ENCODE measurements around the gene CMSS1.

The CMSS1 gene

DNA sequence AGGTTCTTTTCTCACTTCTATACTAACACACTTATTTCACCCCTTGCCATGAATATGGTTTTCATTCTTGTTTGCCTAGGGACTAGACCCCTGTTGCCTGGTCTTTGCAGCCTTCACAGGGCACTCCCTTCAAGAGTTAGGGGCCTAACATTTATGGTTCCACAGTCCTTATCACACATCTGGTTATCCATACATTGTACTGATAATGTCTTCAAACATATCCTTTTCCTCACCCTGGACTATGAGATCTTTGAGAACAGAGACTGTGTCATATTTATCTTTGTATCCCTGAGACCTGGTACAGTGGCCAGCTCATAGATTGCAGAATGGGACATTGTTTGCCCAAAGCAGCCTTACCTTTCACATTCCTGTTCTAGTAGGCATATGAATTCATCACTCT, 106.2 kb downstream of the CMSS1 start:
- H3K27me3 Mint-ChIP-seq = no peaks in the 10 kb centered on the region
- H3K9me3 Mint-ChIP-seq = peaks cover 3% of the 10 kb centered on the region in 2 donors
- DNase-seq (no peak), ATAC-seq (replicated peaks) (no peak)
- H3K4me3 Mint-ChIP-seq = no peak overlapping the region
- peaks cover 12 to 14% of the 10 kb centered on the region in 2 donors for H3K4me1 Mint-ChIP-seq
- H3K36me3 Mint-ChIP-seq = peaks cover 6 to 20% of the 10 kb centered on the region in 2 donors
- H3K27ac Mint-ChIP-seq = no peak overlapping the region

DNA sequence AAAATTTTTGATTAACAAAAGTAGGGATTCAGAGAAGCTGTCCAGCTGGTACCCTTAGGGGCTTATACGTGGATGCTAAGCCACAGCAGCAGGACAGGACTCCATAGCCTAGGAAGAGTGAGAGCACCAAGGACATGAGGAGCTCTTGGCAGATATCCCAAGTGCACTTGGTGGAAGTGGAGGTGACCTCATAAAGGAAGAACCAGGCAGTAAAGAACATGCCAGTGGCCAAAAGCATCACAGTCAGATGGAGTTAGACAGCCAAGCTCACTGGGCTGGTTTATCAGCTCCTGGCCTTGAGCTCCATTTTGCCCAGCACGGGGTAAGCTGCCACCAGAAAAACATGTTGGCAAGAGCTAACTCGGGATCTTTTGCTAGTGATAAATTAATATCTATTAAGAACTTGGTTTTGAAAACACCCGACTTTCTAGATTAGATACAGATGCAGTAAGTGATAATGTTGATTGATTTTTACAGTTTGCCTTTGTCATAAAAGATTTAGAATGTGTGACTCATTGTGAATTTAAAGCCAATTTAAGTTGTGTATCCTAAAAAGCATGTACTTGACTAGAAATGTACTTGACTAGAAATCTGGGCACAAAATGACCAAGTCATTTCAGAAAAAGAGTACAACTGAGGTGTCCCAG, 108.0 kb downstream of the CMSS1 start:
- DNase-seq (no peak), ATAC-seq (replicated peaks) (no peak)
- Mint-ChIP-seq H3K4me3 (no peak overlapping the region), H3K27me3 (no peaks in the 10 kb centered on the region), H3K36me3 (peaks cover 6 to 20% of the 10 kb centered on the region in 2 donors), H3K9me3 (peaks cover 3% of the 10 kb centered on the region in 2 donors), H3K27ac (no peak overlapping the region), H3K4me1 (peaks cover 13 to 15% of the 10 kb centered on the region in 2 donors)

DNA sequence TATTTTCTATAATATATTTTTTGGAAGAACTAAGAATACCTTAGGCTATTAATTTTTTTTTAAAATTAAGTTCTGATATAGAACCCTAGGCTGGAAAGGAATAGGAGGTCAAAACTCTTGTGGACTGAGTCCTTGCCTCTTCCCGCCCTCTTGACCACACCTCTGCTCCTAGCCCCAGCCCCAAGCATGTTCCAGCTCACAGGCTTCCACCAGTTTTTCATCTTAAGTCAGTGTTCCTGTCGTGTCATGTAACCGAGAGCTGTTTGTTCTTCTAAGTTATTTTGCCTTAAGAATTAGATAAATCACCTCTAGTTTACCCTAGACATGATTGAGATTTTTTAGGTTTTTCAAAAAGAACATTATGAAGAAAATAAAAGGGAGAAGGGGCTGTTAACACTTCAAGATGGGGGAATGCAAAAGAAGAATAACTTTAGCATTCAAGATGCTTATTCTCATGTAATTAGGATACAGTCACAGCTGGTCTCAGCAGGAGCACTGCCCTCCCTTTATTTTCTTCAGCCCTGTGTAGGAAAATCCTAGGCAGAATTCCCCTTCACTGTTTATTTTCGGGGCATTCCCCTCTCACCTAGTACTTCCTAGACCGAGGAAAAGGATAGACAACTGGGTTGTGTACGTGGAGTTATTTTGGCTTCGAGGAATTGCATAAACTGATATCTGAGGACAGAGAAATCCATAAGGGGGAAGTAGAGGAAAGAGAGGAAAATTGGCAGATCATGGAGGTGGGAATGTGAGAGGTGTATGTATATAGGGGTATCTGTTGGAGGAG, 110.2 kb downstream of the CMSS1 start:
- Mint-ChIP-seq H3K27me3 (no peaks in the 10 kb centered on the region), H3K9me3 (no peaks in the 10 kb centered on the region), H3K36me3 (peaks cover 3 to 18% of the 10 kb centered on the region in 2 donors), H3K4me1 (peaks cover 5 to 7% of the 10 kb centered on the region in 2 donors), H3K4me3 (no peak overlapping the region), H3K27ac (no peak overlapping the region)
- ATAC-seq (replicated peaks) (no peak), DNase-seq (no peak)

DNA sequence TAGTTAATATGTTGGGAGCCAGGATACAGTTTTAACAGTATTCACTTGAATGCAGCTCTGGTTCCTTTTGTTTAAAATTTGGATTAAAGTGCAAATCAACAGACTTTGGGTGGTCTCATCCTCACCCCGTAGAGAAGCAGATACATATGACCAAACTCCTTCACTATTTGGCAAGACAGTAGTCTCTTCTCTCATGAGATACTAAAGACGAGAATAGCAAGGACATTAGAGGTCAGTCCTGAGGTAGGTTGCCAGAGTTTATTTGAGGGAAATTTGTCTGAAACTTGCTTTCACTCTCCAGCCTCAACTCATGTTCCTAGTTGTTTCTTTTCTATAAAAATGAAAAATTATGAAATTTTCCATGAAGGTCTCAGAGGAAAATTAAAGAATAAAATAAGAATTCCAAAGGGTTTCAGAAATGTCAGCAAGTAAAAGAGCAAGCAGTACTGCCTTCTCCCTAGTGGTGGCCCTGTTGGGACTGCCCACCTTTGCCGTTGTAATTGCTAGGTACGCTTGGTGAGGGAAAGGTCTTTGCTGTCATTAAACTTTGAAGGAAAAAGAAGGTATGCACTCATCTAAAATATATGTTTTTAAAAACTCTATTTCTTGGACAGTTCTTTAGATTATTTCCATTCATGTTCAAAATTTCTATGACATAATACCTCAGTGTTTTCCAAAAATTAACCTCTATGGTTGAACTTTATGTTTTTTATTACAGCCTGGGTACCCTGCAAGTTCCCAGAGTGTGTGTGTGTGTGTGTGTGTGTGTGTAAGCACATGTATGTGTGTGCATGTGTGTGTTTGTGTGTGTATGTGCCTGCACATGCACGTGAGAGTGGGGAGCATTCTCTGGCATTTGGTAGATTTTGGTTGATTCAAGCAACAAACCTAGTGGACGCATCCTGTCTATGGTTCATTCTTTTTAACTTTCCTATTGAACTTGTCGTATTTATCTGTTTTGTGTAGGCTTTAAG, 111.4 kb downstream of the CMSS1 start:
- no peak for ATAC-seq (replicated peaks)
- Mint-ChIP-seq H3K4me1 (peaks cover 4 to 5% of the 10 kb centered on the region in 2 donors), H3K4me3 (no peak overlapping the region), H3K27ac (no peak overlapping the region), H3K36me3 (peaks cover 9 to 10% of the 10 kb centered on the region in 2 donors), H3K9me3 (no peaks in the 10 kb centered on the region), H3K27me3 (no peaks in the 10 kb centered on the region)
- DNase-seq = no peak

DNA sequence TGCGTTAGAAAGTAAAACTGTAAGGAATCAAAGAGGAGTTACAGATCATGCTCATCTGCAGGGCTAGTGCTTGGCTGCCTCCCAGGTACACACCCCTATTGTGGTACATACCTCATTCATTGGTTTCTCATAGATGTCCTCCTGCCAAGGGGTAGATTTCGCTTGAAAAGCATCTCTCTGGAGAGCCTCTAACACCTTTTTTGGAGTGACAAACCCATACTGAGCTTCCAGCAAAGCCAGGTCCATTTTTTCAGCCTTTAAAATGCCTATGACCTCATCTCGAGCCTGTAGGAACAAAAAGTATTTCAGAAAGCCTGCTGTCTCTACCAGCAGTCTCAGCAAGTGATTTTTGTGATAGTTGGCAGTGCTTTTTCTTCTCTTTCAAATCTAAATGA, 112.1 kb downstream of the CMSS1 start:
- H3K4me3 Mint-ChIP-seq = no peak overlapping the region
- DNase-seq = no peak
- peaks cover 4 to 5% of the 10 kb centered on the region in 2 donors for H3K4me1 Mint-ChIP-seq
- H3K27ac Mint-ChIP-seq = no peak overlapping the region
- H3K27me3 Mint-ChIP-seq = no peaks in the 10 kb centered on the region
- peaks cover 8 to 9% of the 10 kb centered on the region in 2 donors for H3K36me3 Mint-ChIP-seq
- H3K9me3 Mint-ChIP-seq = no peaks in the 10 kb centered on the region
- ATAC-seq (replicated peaks) = no peak

DNA sequence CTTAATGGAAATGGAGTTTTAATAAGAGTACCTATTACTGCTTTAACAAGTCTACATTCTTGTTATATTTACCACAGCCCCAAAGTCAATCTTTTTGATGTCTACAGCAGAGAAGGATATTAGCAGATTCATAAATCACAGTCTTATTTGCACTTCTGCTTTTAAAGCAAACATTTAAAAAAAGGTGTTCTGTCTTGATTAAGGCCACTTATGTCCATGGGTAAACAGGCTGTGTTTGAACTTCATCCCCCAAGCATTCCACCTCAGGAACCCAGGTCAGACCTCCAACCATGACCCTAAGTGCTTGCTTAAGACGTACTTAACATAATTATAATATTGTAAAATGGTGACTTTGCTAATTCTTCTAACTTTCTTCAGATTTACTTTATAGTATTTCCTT, 113.4 kb downstream of the CMSS1 start:
- Mint-ChIP-seq H3K4me1 (peaks cover 4 to 5% of the 10 kb centered on the region in 2 donors), H3K27ac (no peak overlapping the region), H3K27me3 (no peaks in the 10 kb centered on the region), H3K9me3 (no peaks in the 10 kb centered on the region), H3K4me3 (no peak overlapping the region), H3K36me3 (peaks cover 5 to 6% of the 10 kb centered on the region in 2 donors)
- no peak for DNase-seq
- no peak for ATAC-seq (replicated peaks)

DNA sequence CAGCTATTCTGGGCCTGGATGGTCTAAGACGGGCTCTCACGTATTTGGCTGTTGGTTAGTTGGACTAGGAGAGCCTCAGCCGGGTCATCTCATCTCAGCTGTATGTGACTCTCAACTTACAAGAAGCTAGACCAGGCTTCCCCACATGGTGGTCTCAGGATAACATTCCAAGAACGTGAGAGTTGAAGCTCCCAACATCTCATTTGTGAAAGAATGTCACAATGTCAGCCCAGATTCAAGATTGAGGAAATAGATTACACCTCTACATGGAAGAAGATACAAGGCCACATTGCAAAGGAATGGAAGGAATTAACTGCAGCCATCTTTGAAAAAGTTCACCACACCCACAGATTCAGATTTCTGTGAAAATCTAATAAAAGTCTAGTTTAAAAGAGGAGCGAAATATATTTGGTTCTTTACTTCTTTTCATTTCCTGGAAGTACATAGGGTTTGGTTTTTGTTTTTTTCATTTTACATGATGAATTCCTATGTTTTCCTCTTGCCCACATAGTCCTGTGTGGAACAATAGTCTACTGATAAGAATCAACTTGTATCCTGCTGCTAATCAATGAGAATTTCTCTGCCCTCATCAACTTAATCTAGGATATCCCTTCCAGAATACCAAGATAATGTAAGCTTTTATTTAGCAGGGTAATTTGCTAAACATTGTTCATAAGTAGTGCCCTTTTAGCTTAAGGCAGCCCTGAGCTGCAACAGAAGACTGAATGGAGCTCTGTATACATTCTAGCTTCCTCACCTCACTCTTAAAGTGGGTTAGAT, 116.5 kb downstream of the CMSS1 start:
- DNase-seq (no peak), ATAC-seq (replicated peaks) (no peak)
- H3K4me1 Mint-ChIP-seq = peaks cover 13 to 29% of the 10 kb centered on the region in 2 donors
- peaks cover 5 to 6% of the 10 kb centered on the region in 2 donors for H3K36me3 Mint-ChIP-seq
- no peak overlapping the region for H3K27ac Mint-ChIP-seq
- H3K4me3 Mint-ChIP-seq = no peak overlapping the region
- H3K27me3 Mint-ChIP-seq = no peaks in the 10 kb centered on the region
- H3K9me3 Mint-ChIP-seq = no peaks in the 10 kb centered on the region

DNA sequence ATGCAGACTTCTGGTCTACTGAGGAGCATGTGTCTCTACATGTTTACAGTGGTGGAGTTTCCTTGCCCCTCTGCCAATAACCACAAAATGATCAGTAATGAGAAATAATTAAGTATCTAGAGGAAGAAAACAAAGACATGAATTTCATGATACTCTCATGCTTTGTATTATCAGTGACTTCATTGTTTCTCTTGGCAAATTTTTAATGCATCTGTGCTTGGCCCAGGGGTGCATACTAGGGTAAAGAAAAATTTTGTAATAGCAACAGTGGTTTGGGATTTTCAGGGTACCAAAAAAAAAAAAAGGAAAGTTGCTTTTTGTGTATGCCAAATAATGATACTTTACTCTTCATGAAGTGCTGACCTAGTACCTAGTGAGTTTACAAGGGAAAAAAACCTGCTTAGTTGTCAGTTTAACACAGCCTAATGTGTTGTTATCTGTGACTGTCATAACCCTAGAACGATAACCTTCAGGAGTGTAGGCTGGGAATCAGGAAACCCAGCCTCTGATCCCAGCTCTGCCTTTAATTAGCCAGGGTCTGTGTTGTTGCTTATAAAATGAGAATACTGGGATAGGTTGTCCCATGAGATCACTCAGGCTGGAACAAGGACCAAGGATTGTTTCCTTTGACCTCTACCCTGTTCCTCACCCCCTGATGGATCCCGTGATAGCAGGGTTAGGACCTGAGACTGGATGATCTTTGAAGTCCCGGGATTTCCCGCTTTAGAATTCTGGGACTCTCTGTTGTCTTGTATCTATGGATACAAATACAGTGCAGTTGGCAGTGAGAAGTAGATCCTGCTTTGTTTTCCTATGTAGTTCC, 117.5 kb downstream of the CMSS1 start:
- DNase-seq (no peak), ATAC-seq (replicated peaks) (no peak)
- Mint-ChIP-seq H3K4me3 (no peak overlapping the region), H3K36me3 (peaks cover 6% of the 10 kb centered on the region in 2 donors), H3K9me3 (no peaks in the 10 kb centered on the region), H3K27ac (no peak overlapping the region), H3K4me1 (peaks cover 16 to 39% of the 10 kb centered on the region in 2 donors), H3K27me3 (no peaks in the 10 kb centered on the region)

DNA sequence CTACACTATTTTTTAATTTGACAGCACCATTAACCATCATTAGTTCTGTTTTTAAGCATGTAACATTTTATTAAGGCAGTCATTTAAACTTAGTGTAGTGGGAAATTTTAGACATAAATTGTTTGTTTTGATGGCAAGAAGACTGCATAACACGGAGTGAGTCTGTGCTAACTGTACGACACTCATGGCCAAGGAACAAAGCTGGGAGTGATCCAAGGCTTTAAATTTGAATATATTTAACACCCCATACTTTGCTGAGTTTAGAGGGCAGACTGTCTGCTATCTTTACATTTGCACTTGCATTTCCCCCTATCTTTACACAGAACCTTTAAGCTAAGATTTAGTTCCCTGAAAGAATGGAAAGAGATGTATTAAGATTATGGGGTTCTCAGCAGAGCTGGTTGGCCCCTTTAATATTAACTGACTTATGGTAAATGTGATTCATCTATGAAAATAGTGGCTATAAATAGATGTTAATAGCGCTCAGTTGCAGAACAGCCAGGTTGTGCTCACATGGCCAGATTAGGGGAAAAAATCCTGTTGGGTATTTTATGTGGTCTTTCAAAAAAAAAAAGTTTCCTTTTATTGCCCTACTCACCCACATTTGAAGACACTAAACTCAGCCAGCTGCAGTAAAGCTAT, 120.7 kb downstream of the CMSS1 start:
- Mint-ChIP-seq H3K27ac (peak overlapping the region; percentile 77), H3K27me3 (no peaks in the 10 kb centered on the region), H3K4me3 (peak overlapping the region; percentile 18 to 65), H3K36me3 (peaks cover 3 to 15% of the 10 kb centered on the region in 2 donors), H3K4me1 (peaks cover 15 to 41% of the 10 kb centered on the region in 2 donors), H3K9me3 (no peaks in the 10 kb centered on the region)
- DNase-seq (no peak), ATAC-seq (replicated peaks) (peak; percentile 74 to 77)

DNA sequence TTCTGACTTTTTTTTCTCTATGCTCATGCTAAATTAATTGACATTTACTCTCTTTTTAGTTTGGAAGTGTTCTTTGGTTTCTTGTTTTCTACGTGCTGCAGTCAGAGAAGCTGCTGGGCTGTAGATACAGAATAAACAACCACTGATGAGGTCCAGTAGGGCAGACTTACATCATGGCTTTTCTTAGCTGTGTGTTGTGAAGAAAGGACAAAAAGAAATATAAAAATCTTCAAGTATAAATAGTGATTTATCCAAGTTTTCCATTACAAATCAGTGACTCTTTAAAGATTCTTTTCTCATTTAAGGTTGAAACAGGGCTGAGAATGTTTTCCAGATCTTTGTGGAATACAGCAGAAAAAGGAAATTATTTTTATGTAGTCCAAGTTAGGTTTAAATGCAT, 122.2 kb downstream of the CMSS1 start:
- Mint-ChIP-seq H3K27me3 (no peaks in the 10 kb centered on the region), H3K4me3 (no peak overlapping the region), H3K4me1 (peaks cover 20 to 45% of the 10 kb centered on the region in 2 donors), H3K36me3 (peaks cover 0 to 9% of the 10 kb centered on the region in 2 donors), H3K27ac (no peak overlapping the region), H3K9me3 (no peaks in the 10 kb centered on the region)
- DNase-seq (no peak), ATAC-seq (replicated peaks) (no peak)

DNA sequence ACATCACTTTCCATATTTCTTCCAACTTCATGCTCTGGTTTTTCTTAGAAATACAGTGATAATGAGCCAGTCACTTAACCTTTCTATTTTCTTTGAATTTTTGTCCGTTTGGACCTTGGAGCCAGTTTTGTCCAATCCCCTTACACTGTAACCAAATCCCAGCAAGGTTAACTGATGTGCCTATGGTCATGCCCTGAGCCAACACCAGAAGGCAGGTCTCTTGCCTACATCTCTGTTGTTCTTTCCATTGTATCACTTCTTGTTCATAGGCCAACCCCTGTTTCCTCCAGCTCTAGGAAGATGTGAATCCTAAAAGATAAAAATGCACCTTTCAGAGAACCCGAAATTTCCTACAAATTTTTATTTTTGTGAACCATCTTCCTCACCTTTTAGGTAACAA, 122.7 kb downstream of the CMSS1 start:
- H3K9me3 Mint-ChIP-seq = no peaks in the 10 kb centered on the region
- H3K4me1 Mint-ChIP-seq = peaks cover 20 to 49% of the 10 kb centered on the region in 2 donors
- H3K36me3 Mint-ChIP-seq = peaks cover 0 to 9% of the 10 kb centered on the region in 2 donors
- DNase-seq (no peak), ATAC-seq (replicated peaks) (no peak)
- no peak overlapping the region for H3K27ac Mint-ChIP-seq
- no peak overlapping the region for H3K4me3 Mint-ChIP-seq
- H3K27me3 Mint-ChIP-seq = no peaks in the 10 kb centered on the region

DNA sequence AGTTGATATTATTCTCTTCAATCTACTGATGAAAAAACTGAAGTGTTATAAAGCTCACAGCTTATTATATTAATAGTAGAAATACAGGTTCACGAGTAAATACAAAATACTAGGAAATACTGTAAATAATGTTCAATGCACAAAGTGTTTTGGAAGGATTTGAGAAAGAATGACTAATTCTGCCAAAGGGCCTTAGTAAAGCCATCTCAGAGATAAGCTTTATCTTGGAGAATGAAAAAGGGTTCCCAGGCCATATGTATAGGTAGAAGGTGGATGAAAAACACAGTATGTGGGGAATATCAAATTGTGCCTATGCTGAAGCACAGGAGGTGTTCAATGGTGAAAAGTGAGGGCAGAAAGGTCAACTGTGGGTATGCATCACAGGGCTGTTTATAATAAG, 123.5 kb downstream of the CMSS1 start:
- Mint-ChIP-seq H3K27me3 (no peaks in the 10 kb centered on the region), H3K9me3 (no peaks in the 10 kb centered on the region), H3K36me3 (peaks cover 0 to 9% of the 10 kb centered on the region in 2 donors), H3K27ac (no peak overlapping the region), H3K4me3 (no peak overlapping the region), H3K4me1 (peaks cover 20 to 51% of the 10 kb centered on the region in 2 donors)
- DNase-seq (no peak), ATAC-seq (replicated peaks) (no peak)

All from stimulated activated naive B cell treated with anti-CD40 and anti-IgM and Interleukin-4, amounts not matched to agents 10 μg/mL and 1 μg/mL and 100 μg/mL, for 72 hours (primary cell).